Suppressor macrophage (primary cell): ENCODE results near the gene MILR1.
"Not testable (repeated sequence)": the region's sequence is repeated elsewhere in the genome, so short reads cannot be mapped to it uniquely, and the experiment has no call there.

Source experiments
- DNase-seq, 4 experiments: peaks; one replicate each; pipeline ENCODE4 v3.0.0-alpha.2; 2020 to 2022
- total RNA-seq, 17 experiments: gene quantifications; one replicate each; lab custom pipeline; 2026; ENCODE audit warnings: mixed read lengths in 6 of 17, inconsistent platforms in 3 of 17; lab: John Stamatoyannopoulos, UW

The MILR1 gene
- total RNA-seq = 30.1 to 74.4 (median 55.3) reads per million in 17 experiments

GRCh38 chr17:64448665-64449512 lies at the start of gene MILR1:
Gene MILR1 (plus strand): TSS chr17:64449115. CDS start chr17:64449169, 54 bp downstream.
- DNase-seq = peak; percentile 90 to 99 (median 93)

- DNase-seq = no peak
These were observed 49.2 kb upstream of the MILR1 start for GRCh38 chr17:64399767-64400156.

- peak in 2 of 4 experiments; percentile 63 to 70 for DNase-seq
These were observed 48.3 kb upstream of the MILR1 start for GRCh38 chr17:64400642-64401041.

- no peak for DNase-seq
These were observed 47.6 kb upstream of the MILR1 start for GRCh38 chr17:64401244-64401860.

- DNase-seq = peak in 2 of 4 experiments; percentile 48 to 55
These were observed 47.0 kb upstream of the MILR1 start for GRCh38 chr17:64401941-64402340.

GRCh38 chr17:64402469-64402868 lies 46.4 kb upstream of the MILR1 start:
- DNase-seq = no peak

- peak in 1 of 4 experiments; percentile 56 for DNase-seq
These were observed 44.9 kb upstream of the MILR1 start for GRCh38 chr17:64403881-64404460.

GRCh38 chr17:64406321-64407200 lies 42.4 kb upstream of the MILR1 start:
- DNase-seq = peak in 3 of 4 experiments; percentile 65 to 68 (median 66)

- DNase-seq = no peak
These were observed 38.0 kb upstream of the MILR1 start for GRCh38 chr17:64410750-64411490.

GRCh38 chr17:64411999-64412771 lies 36.7 kb upstream of the MILR1 start:
- peak; percentile 86 to 94 (median 92) for DNase-seq

GRCh38 chr17:64412944-64413381 lies 36.0 kb upstream of the MILR1 start:
- DNase-seq = peak in 3 of 4 experiments; percentile 29 to 42 (median 30)

- DNase-seq = peak in 3 of 4 experiments; percentile 45 to 74 (median 60)
These were observed 35.4 kb upstream of the MILR1 start for GRCh38 chr17:64413513-64413912.

GRCh38 chr17:64418506-64419339 lies 30.2 kb upstream of the MILR1 start:
- DNase-seq = peak; percentile 61 to 90 (median 72)

- DNase-seq = peak; percentile 64 to 92 (median 82)
These were observed 28.7 kb upstream of the MILR1 start for GRCh38 chr17:64420143-64420670.

- not testable (repeated sequence) for DNase-seq
These were observed 26.8 kb upstream of the MILR1 start for GRCh38 chr17:64422121-64422520.

- DNase-seq = no peak
These were observed 25.0 kb upstream of the MILR1 start for GRCh38 chr17:64423881-64424280.

- DNase-seq = no peak
These were observed 24.5 kb upstream of the MILR1 start for GRCh38 chr17:64424324-64424849.

- no peak for DNase-seq
These were observed 23.7 kb upstream of the MILR1 start for GRCh38 chr17:64425191-64425590.

GRCh38 chr17:64426596-64426995 lies 22.3 kb upstream of the MILR1 start:
- DNase-seq = no peak
